Mucosa of descending colon (tissue), 3 donors: ENCODE results near the gene DOCK4. TPM values are rescaled to one million over a fixed set of nuclear protein-coding genes. Genes with fewer than 3 reads are reported as not detected.

Experiments used
- ATAC-seq: fragments of 200-7000 bp; cut with Tn5 transposase; one replicate; pipeline ENCODE4 v1.9.1; 2020; ENCODE audit warnings: mild to moderate bottlenecking, moderate library complexity
- DNase-seq, 3 donors: peaks; one replicate each; pipeline ENCODE4 v3.0.0-alpha.2; 2020
- H3K36me3 ChIP-seq: fragments of 200-600 bp; one replicate; pipeline ENCODE4 v1.8.0; 2021; ENCODE audit warnings: low read depth, mild to moderate bottlenecking
- H3K4me1 ChIP-seq: fragments of 200-600 bp; one replicate; pipeline ENCODE4 v1.8.0; 2021; ENCODE audit warnings: low read depth, mild to moderate bottlenecking
- H3K4me3 ChIP-seq: fragments of 200-600 bp; one replicate; pipeline ENCODE4 v1.8.0; 2021; ENCODE audit warnings: mild to moderate bottlenecking
- H3K9me3 ChIP-seq: fragments of 200-600 bp; one replicate; pipeline ENCODE4 v1.8.0; 2021; ENCODE audit warnings: mild to moderate bottlenecking
- intact Hi-C, 2 donors: fragments of 100-400 bp; cut with DNase I in 1 of 2; cut with micrococcal nuclease in 1 of 2; formaldehyde crosslinking; loops; one replicate each; pipeline versions ENCODE4 v1.11.0 to v1.11.1; 2022; cut with DNase I, micrococcal nuclease
- total RNA-seq, 3 donors: library from RNA; stranded (reverse); fragmentation: NEBNext Ultra II Directional in 2 of 3; extraction: Animal tissue kit (Norgen Biotek cat#: 25700) in 2 of 3; gene quantifications; one replicate each; pipeline versions ENCODE4 v1.2.1 to v1.2.4, GENCODE V29; 2021 to 2023
- TF ChIP-seq, protein P1 (sequence below): fragments of 200-600 bp; IDR thresholded peaks from one replicate; pipeline ENCODE4 v1.8.0; 2022; ENCODE audit warnings: antibody characterized with exemption, mild to moderate bottlenecking
- donor health status: DM: no; HTN: no; CAD: no; lungs with moderate emphysema.
- donor health status: DM: no; HTN: no; CAD: no.
- donor health status: DM: no; HTN: yes; CAD: no.

The DOCK4 gene
- total RNA-seq, 3 donors from 2014 or later: 9.2 to 18.4 (median 12.7) TPM

- no peaks in the 10 kb centered on the region for H3K4me1 ChIP-seq
- DNase-seq: no peak
- no peaks in the 10 kb centered on the region for H3K9me3 ChIP-seq
- no peak overlapping the region for H3K4me3 ChIP-seq
- intact Hi-C loops: no loop called here
- no peaks in the 10 kb centered on the region for H3K36me3 ChIP-seq
- ATAC-seq: no peak
- TF ChIP-seq, protein P1, sequence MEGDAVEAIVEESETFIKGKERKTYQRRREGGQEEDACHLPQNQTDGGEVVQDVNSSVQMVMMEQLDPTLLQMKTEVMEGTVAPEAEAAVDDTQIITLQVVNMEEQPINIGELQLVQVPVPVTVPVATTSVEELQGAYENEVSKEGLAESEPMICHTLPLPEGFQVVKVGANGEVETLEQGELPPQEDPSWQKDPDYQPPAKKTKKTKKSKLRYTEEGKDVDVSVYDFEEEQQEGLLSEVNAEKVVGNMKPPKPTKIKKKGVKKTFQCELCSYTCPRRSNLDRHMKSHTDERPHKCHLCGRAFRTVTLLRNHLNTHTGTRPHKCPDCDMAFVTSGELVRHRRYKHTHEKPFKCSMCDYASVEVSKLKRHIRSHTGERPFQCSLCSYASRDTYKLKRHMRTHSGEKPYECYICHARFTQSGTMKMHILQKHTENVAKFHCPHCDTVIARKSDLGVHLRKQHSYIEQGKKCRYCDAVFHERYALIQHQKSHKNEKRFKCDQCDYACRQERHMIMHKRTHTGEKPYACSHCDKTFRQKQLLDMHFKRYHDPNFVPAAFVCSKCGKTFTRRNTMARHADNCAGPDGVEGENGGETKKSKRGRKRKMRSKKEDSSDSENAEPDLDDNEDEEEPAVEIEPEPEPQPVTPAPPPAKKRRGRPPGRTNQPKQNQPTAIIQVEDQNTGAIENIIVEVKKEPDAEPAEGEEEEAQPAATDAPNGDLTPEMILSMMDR: no peak
Observed at GRCh38 chr7:111833466-111833865, 372.7 kb downstream of the DOCK4 start.

DNA sequence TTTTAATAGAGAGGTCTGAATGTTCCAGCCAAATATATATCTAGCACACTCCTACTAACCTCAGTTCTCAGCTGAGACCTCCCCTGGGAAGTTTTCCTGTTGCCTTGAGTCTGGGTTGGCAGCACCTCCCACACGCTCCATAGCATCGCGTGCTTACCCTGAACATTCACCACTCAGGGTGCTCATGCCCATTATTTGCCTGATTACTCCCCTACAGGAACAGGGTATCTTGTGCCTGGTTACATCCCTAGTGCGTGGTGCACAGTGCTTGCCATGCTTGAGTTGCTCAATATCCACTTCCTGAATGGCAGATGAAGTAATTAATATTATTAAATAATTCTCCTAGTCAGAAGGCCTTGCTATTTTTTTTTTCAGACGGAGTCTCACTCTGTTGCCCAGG lies 374.0 kb downstream of the DOCK4 start:
- TF ChIP-seq, protein P1: no peak
- H3K36me3 ChIP-seq: no peaks in the 10 kb centered on the region
- ATAC-seq: no peak
- intact Hi-C loops: no loop called here
- no peak overlapping the region for H3K4me3 ChIP-seq
- no peaks in the 10 kb centered on the region for H3K9me3 ChIP-seq
- no peak for DNase-seq
- H3K4me1 ChIP-seq: peaks cover 3% of the 10 kb centered on the region

- TF ChIP-seq, protein P1: no peak
- intact Hi-C loops: no loop called here
- no peak for ATAC-seq
- Histone ChIP-seq H3K36me3 (no peaks in the 10 kb centered on the region), H3K4me1 (peaks cover 3% of the 10 kb centered on the region), H3K9me3 (no peaks in the 10 kb centered on the region), H3K4me3 (no peak overlapping the region)
- DNase-seq: no peak
Observed at GRCh38 chr7:111829221-111829620, 377.0 kb downstream of the DOCK4 start.

DNA sequence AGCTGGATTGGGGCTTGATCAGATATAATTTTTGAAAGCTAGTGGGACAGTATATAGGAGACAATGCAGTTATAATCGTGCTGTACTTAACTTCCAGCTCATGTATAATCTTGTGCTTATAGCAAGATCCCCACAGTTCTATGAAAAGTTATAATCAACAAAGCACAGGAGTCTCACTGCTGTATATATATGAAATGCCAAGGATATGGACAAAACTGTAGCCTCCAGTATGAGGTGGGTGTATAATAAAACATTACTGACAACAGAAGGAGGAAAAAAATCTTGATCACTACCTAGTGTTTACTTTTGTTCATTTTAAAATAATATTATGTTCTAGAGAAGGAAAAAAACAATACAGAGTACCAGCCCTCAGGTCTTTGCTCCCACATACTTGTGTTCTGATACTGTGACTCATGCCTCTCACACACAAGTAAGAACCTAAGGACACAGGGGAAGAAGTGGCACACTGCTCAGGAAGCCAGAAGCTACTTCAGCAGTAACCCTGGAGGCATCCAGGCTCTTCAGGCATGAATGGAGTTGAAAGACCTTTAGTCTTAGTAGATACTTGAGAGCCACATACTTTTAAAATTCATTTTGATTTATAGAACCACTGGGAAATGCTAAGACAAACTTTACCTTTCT lies 378.2 kb downstream of the DOCK4 start:
- peak; percentile 72 for ATAC-seq
- intact Hi-C loops: no loop called here
- H3K4me3 ChIP-seq: no peak overlapping the region
- no peak for DNase-seq
- H3K4me1 ChIP-seq: peaks cover 3% of the 10 kb centered on the region
- H3K9me3 ChIP-seq: no peaks in the 10 kb centered on the region
- TF ChIP-seq, protein P1: no peak
- H3K36me3 ChIP-seq: no peaks in the 10 kb centered on the region

- ATAC-seq (no peak), DNase-seq (no peak)
- Histone ChIP-seq H3K4me1 (peaks cover 3% of the 10 kb centered on the region), H3K4me3 (no peak overlapping the region), H3K36me3 (no peaks in the 10 kb centered on the region), H3K9me3 (no peaks in the 10 kb centered on the region)
- intact Hi-C loops: no loop called here
- TF ChIP-seq, protein P1: no peak
Observed at GRCh38 chr7:111825046-111825445, 381.2 kb downstream of the DOCK4 start.

DNA sequence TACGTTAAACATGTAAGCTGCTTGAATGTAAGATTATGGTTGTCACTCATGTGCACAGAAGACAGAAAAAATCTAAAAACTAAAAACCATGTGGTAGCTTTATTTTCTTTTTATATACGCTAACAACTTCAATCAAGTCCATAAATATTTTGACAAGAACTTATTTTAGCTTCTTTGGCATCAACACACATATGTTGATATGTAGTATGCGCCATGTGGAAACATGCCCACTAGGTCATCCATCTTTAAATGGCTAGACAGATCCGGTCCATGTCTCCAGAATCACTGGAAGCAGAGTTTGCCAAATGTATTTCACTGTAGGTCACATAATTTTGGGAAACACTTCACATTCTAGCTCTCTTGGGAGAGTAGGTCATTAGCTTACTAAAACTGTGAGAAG lies 382.4 kb downstream of the DOCK4 start:
- intact Hi-C loops: no loop called here

More for the DNA sequence above, 382.4 kb downstream of the DOCK4 start:
- H3K9me3 ChIP-seq: no peaks in the 10 kb centered on the region
- TF ChIP-seq, protein P1: no peak
- ATAC-seq (no peak), DNase-seq (no peak)
- H3K4me3 ChIP-seq: no peak overlapping the region
- H3K36me3 ChIP-seq: no peaks in the 10 kb centered on the region
- H3K4me1 ChIP-seq: peaks cover 3% of the 10 kb centered on the region
